Measurements from ENCODE around the gene MRGPRD. TPM values are rescaled to one million over a fixed set of nuclear protein-coding genes. Genes with fewer than 3 reads are reported as not detected.

MRGPRD gene
- total and polyA plus RNA-seq, 10 of the 15 experiments (the other 5 are each of a cell fraction or from before 2014, with no cell fraction given) = not detected

DNA sequence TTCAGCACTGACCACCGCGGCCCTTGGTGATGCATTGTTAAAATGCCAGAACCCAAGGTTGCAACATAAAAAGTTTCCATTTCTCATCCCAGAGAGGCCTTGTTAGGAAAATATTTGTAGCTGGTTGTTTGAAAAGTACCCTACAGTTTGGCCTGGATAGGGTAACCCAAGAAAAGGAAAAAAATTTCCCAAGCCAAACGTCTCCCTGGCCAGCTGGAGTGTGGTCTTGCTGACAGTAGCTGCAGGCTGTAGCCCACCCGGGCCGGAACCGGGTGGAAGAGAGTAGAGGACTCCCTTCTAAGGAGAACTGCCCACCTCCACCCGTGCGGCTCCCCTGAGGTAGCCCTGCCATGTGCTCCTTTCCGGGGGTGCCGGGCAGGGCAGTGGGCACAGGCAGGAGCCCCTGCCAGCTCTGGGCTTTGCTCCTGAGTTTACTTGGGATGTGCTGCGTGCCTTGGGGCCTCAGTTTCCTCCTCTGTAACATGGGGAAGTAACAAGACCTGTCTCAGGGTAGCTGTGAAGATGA, 38.6 kb downstream of the MRGPRD start:
- 82% methylated on average over 11 of the region's 11 CpGs for WGBS (ENCODE audit: insufficient coverage, insufficient replicate concordance, low lambda C conversion rate, missing lambda C conversion rate)

More for the DNA sequence above, 38.6 kb downstream of the MRGPRD start:
- Histone ChIP-seq H3K79me2 (ENCODE audit: control insufficient read depth, insufficient read depth, low read length) (no peaks in the 10 kb centered on the region), H3K27me3 (replicated peaks in 1 of 2; ENCODE audit: control insufficient read depth in 2 of 2, insufficient read depth in 2 of 2, low read length in 1 of 2) (no peaks in the 10 kb centered on the region), H2AFZ (ENCODE audit: control insufficient read depth, low read depth, low read length) (no peak overlapping the region), H3K9me3 (replicated peaks; ENCODE audit: control insufficient read depth, insufficient read depth, low read length) (no peaks in the 10 kb centered on the region), H3K36me3 (ENCODE audit: control insufficient read depth in 2 of 2, insufficient read depth in 2 of 2, low read length in 1 of 2) (peaks cover under 1 to 9% of the 10 kb centered on the region in 2 experiments; a peak in 3 of 4 replicates), H3K9ac (ENCODE audit: control insufficient read depth, insufficient read depth, low read length) (no peak overlapping the region), H4K20me1 (ENCODE audit: control insufficient read depth, insufficient read depth) (no peaks in the 10 kb centered on the region), H3K4me1 (ENCODE audit: control insufficient read depth, insufficient read depth, low read length) (no peaks in the 10 kb centered on the region; the same call in 1 of the 2 replicates), H3K27ac (ENCODE audit: control insufficient read depth, insufficient read depth) (no peak overlapping the region), H3K4me2 (ENCODE audit: control insufficient read depth, insufficient read depth) (no peak overlapping the region), H3K4me3 (no peak overlapping the region)
- CTCF ChIA-PET = no interaction called here
- in situ Hi-C loops (cut with MboI) (no loop called here), intact Hi-C loops (cut with micrococcal nuclease; ENCODE audit: unreplicated experiment) (no loop called here)
- POLR2A ChIA-PET = no interaction called here
- DNase-seq (ENCODE audit: low read depth, low spot score) = no peak
- SMC1A ChIA-PET (ENCODE audit: uncharacterized antibody, unreplicated experiment) = no interaction called here
- no TSS peak for BruUV-seq (replicated peaks)
- RAD21 ChIA-PET (ENCODE audit: unreplicated experiment) = no interaction called here
- FAIRE-seq = no peak
- TF ChIP-seq MXI1 (IDR thresholded peaks at IDR 0.05; ENCODE audit: low read depth, low read length) (no peak), SP1 (IDR thresholded peaks at IDR 0.05; ENCODE audit: low read depth, low read length) (no peak), HCFC1 (IDR thresholded peaks at IDR 0.05; ENCODE audit: low read length) (no peak), NFYB (IDR thresholded peaks at IDR 0.05; ENCODE audit: insufficient read depth, low read depth, low read length) (no peak), TCF7 (IDR thresholded peaks at IDR 0.05; ENCODE audit: borderline replicate concordance) (no peak), POU2F2 (IDR thresholded peaks at IDR 0.05; ENCODE audit: borderline replicate concordance, low read depth, low read length) (no peak), HDGF (IDR thresholded peaks at IDR 0.05) (no peak), JUND (IDR thresholded peaks at IDR 0.05; ENCODE audit: low read depth, low read length) (no peak), RFX5 (IDR thresholded peaks at IDR 0.05; ENCODE audit: low read depth, low read length) (no peak), FOXM1 (IDR thresholded peaks at IDR 0.05; ENCODE audit: low read depth, low read length) (no peak), SIN3A (IDR thresholded peaks at IDR 0.05; ENCODE audit: low read depth, low read length) (no peak), PAX8 (IDR thresholded peaks at IDR 0.05) (no peak)
- TF ChIP-seq, protein P1, sequence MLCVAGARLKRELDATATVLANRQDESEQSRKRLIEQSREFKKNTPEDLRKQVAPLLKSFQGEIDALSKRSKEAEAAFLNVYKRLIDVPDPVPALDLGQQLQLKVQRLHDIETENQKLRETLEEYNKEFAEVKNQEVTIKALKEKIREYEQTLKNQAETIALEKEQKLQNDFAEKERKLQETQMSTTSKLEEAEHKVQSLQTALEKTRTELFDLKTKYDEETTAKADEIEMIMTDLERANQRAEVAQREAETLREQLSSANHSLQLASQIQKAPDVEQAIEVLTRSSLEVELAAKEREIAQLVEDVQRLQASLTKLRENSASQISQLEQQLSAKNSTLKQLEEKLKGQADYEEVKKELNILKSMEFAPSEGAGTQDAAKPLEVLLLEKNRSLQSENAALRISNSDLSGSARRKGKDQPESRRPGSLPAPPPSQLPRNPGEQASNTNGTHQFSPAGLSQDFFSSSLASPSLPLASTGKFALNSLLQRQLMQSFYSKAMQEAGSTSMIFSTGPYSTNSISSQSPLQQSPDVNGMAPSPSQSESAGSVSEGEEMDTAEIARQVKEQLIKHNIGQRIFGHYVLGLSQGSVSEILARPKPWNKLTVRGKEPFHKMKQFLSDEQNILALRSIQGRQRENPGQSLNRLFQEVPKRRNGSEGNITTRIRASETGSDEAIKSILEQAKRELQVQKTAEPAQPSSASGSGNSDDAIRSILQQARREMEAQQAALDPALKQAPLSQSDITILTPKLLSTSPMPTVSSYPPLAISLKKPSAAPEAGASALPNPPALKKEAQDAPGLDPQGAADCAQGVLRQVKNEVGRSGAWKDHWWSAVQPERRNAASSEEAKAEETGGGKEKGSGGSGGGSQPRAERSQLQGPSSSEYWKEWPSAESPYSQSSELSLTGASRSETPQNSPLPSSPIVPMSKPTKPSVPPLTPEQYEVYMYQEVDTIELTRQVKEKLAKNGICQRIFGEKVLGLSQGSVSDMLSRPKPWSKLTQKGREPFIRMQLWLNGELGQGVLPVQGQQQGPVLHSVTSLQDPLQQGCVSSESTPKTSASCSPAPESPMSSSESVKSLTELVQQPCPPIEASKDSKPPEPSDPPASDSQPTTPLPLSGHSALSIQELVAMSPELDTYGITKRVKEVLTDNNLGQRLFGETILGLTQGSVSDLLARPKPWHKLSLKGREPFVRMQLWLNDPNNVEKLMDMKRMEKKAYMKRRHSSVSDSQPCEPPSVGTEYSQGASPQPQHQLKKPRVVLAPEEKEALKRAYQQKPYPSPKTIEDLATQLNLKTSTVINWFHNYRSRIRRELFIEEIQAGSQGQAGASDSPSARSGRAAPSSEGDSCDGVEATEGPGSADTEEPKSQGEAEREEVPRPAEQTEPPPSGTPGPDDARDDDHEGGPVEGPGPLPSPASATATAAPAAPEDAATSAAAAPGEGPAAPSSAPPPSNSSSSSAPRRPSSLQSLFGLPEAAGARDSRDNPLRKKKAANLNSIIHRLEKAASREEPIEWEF (IDR thresholded peaks at IDR 0.05; ENCODE audit: insufficient replicate concordance, low read depth, low read length) = no peak
- no peak for ATAC-seq

Measured in GM12878 (cell line).